Measurements from ENCODE around the gene TGIF1. TPM values are rescaled to one million over a fixed set of nuclear protein-coding genes. Genes with fewer than 3 reads are reported as not detected.

The TGIF1 gene
- total RNA-seq, 1 experiment from 2014 or later = 129 TPM

DNA sequence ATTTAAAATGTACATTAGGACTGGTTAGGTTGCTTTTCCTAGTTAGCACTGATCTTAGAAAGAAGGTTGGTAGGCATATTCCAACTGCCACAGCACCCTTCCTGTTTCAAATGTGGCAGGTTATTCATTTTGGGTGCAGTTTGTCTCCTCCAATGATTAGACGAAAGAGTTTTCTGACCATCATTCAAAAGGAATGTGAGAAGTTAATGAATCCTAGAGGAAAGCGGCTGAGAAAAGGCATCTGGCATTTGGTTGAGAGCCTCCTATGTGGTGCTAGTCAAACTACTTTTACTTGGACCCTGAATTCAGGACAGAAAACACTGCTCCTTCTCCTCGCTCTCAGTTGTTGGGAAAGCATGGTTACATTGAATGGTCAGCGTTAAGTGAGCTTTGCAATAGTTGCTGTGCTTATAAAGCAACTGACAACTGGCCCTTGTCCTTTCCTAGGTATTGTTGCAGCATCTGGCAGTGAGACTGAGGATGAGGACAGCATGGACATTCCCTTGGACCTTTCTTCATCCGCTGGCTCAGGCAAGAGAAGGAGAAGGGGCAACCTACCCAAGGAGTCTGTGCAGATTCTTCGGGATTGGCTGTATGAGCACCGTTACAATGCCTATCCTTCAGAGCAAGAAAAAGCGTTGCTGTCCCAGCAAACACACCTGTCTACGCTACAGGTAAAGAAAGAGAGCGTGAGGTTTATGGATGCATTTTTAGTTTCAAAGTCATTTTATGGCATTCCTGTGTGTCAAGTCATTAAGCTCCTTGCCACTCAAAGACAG, 6.1 kb downstream of the TGIF1 start:
- TF ChIP-seq, protein P1, sequence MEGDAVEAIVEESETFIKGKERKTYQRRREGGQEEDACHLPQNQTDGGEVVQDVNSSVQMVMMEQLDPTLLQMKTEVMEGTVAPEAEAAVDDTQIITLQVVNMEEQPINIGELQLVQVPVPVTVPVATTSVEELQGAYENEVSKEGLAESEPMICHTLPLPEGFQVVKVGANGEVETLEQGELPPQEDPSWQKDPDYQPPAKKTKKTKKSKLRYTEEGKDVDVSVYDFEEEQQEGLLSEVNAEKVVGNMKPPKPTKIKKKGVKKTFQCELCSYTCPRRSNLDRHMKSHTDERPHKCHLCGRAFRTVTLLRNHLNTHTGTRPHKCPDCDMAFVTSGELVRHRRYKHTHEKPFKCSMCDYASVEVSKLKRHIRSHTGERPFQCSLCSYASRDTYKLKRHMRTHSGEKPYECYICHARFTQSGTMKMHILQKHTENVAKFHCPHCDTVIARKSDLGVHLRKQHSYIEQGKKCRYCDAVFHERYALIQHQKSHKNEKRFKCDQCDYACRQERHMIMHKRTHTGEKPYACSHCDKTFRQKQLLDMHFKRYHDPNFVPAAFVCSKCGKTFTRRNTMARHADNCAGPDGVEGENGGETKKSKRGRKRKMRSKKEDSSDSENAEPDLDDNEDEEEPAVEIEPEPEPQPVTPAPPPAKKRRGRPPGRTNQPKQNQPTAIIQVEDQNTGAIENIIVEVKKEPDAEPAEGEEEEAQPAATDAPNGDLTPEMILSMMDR (IDR thresholded peaks at IDR 0.05; ENCODE audit: unreplicated experiment) = no peak
- Mint-ChIP-seq H3K27ac (ENCODE audit: unreplicated experiment) (peak overlapping the region; percentile 95), H3K36me3 (ENCODE audit: insufficient read depth, unreplicated experiment) (peaks cover 96% of the 10 kb centered on the region), H3K27me3 (ENCODE audit: unreplicated experiment) (no peaks in the 10 kb centered on the region), H3K4me1 (ENCODE audit: low read depth, unreplicated experiment) (peaks cover 38% of the 10 kb centered on the region), H3K9me3 (ENCODE audit: low read depth, unreplicated experiment) (no peaks in the 10 kb centered on the region), H3K4me3 (ENCODE audit: low read depth, unreplicated experiment) (peak overlapping the region; percentile 92)
- intact Hi-C loops (cut with micrococcal nuclease; ENCODE audit: unreplicated experiment) = loop anchor here (2.0 kb wide), 4 partner anchors 85 to 211 kb away; no protein-coding TSS in a partner anchor
- CTCF ChIA-PET = interaction anchor here (1.1 to 3.7 kb wide), 7 partner anchors 44 to 210 kb away, joined by 3 to 24 read pairs (median 8); no protein-coding TSS in a partner anchor
- DNase-seq = peak; percentile 40
- TSS peak; percentile 31 for BruUV-seq (replicated peaks)

DNA sequence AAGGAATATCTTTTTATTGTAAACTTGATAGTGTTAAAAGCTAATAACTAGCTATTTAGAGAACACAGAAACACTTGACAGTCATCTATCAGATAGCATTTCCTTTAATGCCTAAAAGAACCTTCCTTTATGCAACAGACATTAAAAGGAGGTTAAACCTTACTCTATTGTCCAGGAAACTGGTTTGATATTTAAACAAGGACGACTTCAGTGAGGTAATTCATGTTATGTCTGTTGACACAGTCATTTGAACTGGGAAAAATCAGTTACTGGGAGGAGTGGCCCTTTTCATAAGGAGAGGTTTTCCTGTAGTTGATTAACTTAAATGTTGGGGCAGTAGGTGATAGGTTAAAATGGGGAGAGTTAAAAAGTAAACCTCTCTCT, 6.7 kb downstream of the TGIF1 start:
- no TSS peak for BruUV-seq (replicated peaks)
- Mint-ChIP-seq H3K27me3 (ENCODE audit: unreplicated experiment) (no peaks in the 10 kb centered on the region), H3K36me3 (ENCODE audit: insufficient read depth, unreplicated experiment) (peaks cover 96% of the 10 kb centered on the region), H3K4me1 (ENCODE audit: low read depth, unreplicated experiment) (peaks cover 38% of the 10 kb centered on the region), H3K27ac (ENCODE audit: unreplicated experiment) (peak overlapping the region; percentile 95), H3K4me3 (ENCODE audit: low read depth, unreplicated experiment) (peak overlapping the region; percentile 92), H3K9me3 (ENCODE audit: low read depth, unreplicated experiment) (no peaks in the 10 kb centered on the region)
- CTCF ChIA-PET = interaction anchor here (1.1 to 3.7 kb wide), 4 partner anchors 45 to 209 kb away, joined by 3 to 24 read pairs (median 4); no protein-coding TSS in a partner anchor
- TF ChIP-seq, protein P1 (IDR thresholded peaks at IDR 0.05; ENCODE audit: unreplicated experiment) = no peak
- intact Hi-C loops (cut with micrococcal nuclease; ENCODE audit: unreplicated experiment) = loop anchor here (2.0 kb wide), 4 partner anchors 84 to 210 kb away; no protein-coding TSS in a partner anchor
- peak; percentile 48 for DNase-seq

DNA sequence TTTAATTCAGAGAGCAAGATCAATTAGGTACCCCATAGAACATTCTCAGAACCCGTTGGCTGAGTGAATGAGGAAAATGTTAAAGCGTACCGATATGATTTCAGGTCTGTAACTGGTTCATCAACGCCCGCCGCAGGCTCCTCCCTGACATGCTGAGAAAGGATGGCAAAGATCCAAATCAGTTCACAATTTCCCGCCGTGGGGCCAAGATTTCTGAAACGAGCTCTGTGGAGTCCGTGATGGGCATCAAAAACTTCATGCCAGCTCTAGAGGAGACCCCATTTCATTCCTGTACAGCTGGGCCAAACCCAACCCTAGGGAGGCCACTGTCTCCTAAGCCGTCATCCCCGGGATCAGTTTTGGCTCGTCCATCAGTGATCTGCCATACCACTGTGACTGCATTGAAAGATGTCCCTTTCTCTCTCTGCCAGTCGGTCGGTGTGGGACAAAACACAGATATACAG, 7.3 kb downstream of the TGIF1 start:
- peak; percentile 54 for DNase-seq
- peaks cover 44% of the 10 kb centered on the region for H3K4me1 Mint-ChIP-seq (ENCODE audit: low read depth, unreplicated experiment)
- peak overlapping the region; percentile 95 for H3K27ac Mint-ChIP-seq (ENCODE audit: unreplicated experiment)
- intact Hi-C loops (cut with micrococcal nuclease; ENCODE audit: unreplicated experiment) = loop anchor here (2.0 kb wide), 4 partner anchors 84 to 210 kb away; no protein-coding TSS in a partner anchor
- no peaks in the 10 kb centered on the region for H3K27me3 Mint-ChIP-seq (ENCODE audit: unreplicated experiment)
- TF ChIP-seq, protein P1 (IDR thresholded peaks at IDR 0.05; ENCODE audit: unreplicated experiment) = no peak
- peaks cover 96% of the 10 kb centered on the region for H3K36me3 Mint-ChIP-seq (ENCODE audit: insufficient read depth, unreplicated experiment)
- no peaks in the 10 kb centered on the region for H3K9me3 Mint-ChIP-seq (ENCODE audit: low read depth, unreplicated experiment)
- BruUV-seq (replicated peaks) = no TSS peak
- CTCF ChIA-PET = interaction anchor here (0.7 to 3.7 kb wide), 5 partner anchors 127 to 233 kb away, joined by 3 to 24 read pairs (median 4); no protein-coding TSS in a partner anchor
- peak overlapping the region; percentile 92 for H3K4me3 Mint-ChIP-seq (ENCODE audit: low read depth, unreplicated experiment)

DNA sequence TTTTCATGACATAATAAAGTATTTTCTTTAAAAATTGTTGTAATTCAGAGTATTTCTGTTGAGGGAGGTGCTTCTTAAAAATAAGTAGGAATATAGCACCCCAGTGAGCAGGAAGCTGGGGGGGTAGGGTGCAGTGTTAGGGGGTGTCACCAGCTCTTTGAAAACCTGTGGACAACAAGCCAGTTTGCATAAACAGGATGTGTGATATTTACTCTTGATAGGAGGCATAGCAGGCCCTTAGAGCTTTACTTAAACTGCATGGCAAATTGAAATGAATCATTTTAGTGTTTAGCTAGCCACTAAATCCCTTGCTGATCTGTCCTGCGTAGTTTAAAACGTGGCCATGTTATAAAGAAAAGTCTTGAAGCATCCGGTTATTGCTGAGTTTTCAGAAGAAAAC, 8.4 kb downstream of the TGIF1 start:
- peaks cover 96% of the 10 kb centered on the region for H3K36me3 Mint-ChIP-seq (ENCODE audit: insufficient read depth, unreplicated experiment)
- DNase-seq = no peak
- no TSS peak for BruUV-seq (replicated peaks)
- no peaks in the 10 kb centered on the region for H3K9me3 Mint-ChIP-seq (ENCODE audit: low read depth, unreplicated experiment)
- peaks cover 46% of the 10 kb centered on the region for H3K4me1 Mint-ChIP-seq (ENCODE audit: low read depth, unreplicated experiment)
- intact Hi-C loops (cut with micrococcal nuclease; ENCODE audit: unreplicated experiment) = no loop called here
- TF ChIP-seq, protein P1 (IDR thresholded peaks at IDR 0.05; ENCODE audit: unreplicated experiment) = no peak
- CTCF ChIA-PET = interaction anchor here (0.6 to 3.7 kb wide), 5 partner anchors 9 to 207 kb away, joined by 3 to 24 read pairs (median 3); no protein-coding TSS in a partner anchor
- no peaks in the 10 kb centered on the region for H3K27me3 Mint-ChIP-seq (ENCODE audit: unreplicated experiment)
- H3K27ac Mint-ChIP-seq (ENCODE audit: unreplicated experiment) = peak overlapping the region; percentile 95
- peak overlapping the region; percentile 92 for H3K4me3 Mint-ChIP-seq (ENCODE audit: low read depth, unreplicated experiment)

All from Calu3 (cell line).